Gastroesophageal sphincter (tissue), 4 donors: ENCODE measurements around the gene ENPEP. TPM values are rescaled to one million over a fixed set of nuclear protein-coding genes. Genes with fewer than 3 reads are reported as not detected.

ENCODE experiments used
- ATAC-seq: fragments of 150-250 bp; one replicate; pipeline ENCODE4 v1.9.1; 2016; ENCODE audit warnings: mild to moderate bottlenecking, moderate library complexity
- H3K27ac ChIP-seq, 4 donors: fragments of 200-600 bp; sonication (generic) in 3 of 4; 1 replicate in 3 of 4; 2 replicates in 1 of 4; pipeline ENCODE4 v1.5.1; 2016 to 2019
- H3K27me3 ChIP-seq: fragments of 200-600 bp; sonication (generic); one replicate; pipeline ENCODE4 v1.5.1; 2019
- H3K36me3 ChIP-seq, 2 donors: fragments of 200-600 bp; sonication (generic); one replicate each; pipeline ENCODE4 v1.5.1; 2019; ENCODE audit warnings: control low read depth in 1 of 2
- H3K4me1 ChIP-seq, 3 donors: fragments of 200-600 bp; sonication (generic); 1 replicate in 2 of 3; 2 replicates in 1 of 3; pipeline ENCODE4 v1.5.1; 2016 to 2019; ENCODE audit warnings: control low read depth in 2 of 3
- H3K4me3 ChIP-seq, 2 donors: fragments of 200-600 bp; sonication (generic); one replicate each; pipeline ENCODE4 v1.5.1; 2019; ENCODE audit warnings: mild to moderate bottlenecking in 1 of 2, moderate library complexity in 1 of 2
- H3K9me3 ChIP-seq, 3 donors: fragments of 200-600 bp; sonication (generic); one replicate each; pipeline ENCODE4 v1.5.1; 2017 to 2019; ENCODE audit warnings: control low read depth in 2 of 3
- CTCF ChIP-seq, 4 experiments: fragments of 200-600 bp in 2 of 4; fragments of 450-650 bp in 2 of 4; sonication (generic) in 1 of 4; IDR thresholded peaks; one replicate each; pipeline ENCODE4 v1.5.1; 2017 to 2019; ENCODE audit warnings: antibody characterized with exemption in 4 of 4, mild to moderate bottlenecking in 2 of 4, moderate library complexity in 2 of 4
- EP300 ChIP-seq: sonication (generic); formaldehyde crosslinking; IDR thresholded peaks from one replicate; pipeline ENCODE4 v1.6.1; 2017; ENCODE audit warnings: antibody characterized with exemption, mild to moderate bottlenecking
- POLR2A ChIP-seq, 2 donors: fragments of 450-650 bp; IDR thresholded peaks; one replicate each; pipeline ENCODE4 v1.6.1; 2017; ENCODE audit warnings: antibody characterized with exemption in 2 of 2, mild to moderate bottlenecking in 2 of 2, moderate library complexity in 1 of 2
- POLR2AphosphoS5 ChIP-seq: sonication (generic); formaldehyde crosslinking; IDR thresholded peaks from one replicate; pipeline ENCODE4 v1.6.1; 2017; ENCODE audit warnings: antibody characterized with exemption
- WGBS, 2 donors: methylation state at CpG; one replicate each; pipeline ENCODE4 v1.1.5; 2018; ENCODE audit warnings: low coverage in 1 of 2; 5-methylcytosine and 5-hydroxymethylcytosine counted together
- total RNA-seq, 4 donors: library from RNA; depleted of rRNA; stranded (reverse); fragments of >200 nt; gene quantifications; one replicate each; pipeline ENCODE4 v1.1.0, GENCODE V29; 2016

ENPEP gene
- total RNA-seq, 4 donors from 2014 or later = 2.9 to 7.0 (median 6.3) TPM

DNA sequence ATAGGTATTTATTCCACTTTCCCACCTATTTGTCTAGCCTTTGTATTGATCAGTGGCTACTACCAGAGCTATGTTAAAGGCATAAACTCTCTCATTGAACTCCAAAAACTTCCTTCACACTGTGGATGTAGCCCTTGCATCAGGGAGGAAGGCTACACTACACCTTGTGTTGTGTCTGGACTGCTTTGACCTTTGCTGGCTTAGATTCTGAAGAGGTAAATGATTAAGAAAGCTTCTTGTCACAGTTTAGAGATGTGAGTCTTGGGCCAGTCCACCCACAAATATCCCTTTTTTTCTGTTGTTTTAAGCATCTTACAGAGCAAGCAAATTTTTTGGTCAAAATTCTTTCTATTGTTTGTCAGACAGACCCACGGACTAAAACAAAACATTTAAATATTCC lies 1.9 kb downstream of the ENPEP start:
- Histone ChIP-seq H3K27me3 (peaks cover 14% of the 10 kb centered on the region), H3K36me3 (no peaks in the 10 kb centered on the region), H3K4me1 (no peaks in the 10 kb centered on the region), H3K27ac (peak overlapping the region in 2 of 4 donors; percentile 62 to 74), H3K4me3 (peak overlapping the region in 1 of 2 donors; percentile 50), H3K9me3 (no peaks in the 10 kb centered on the region)
- TF ChIP-seq EP300 (no peak), CTCF (IDR thresholded peaks at IDR 0.05) (no peak), POLR2A (IDR thresholded peaks at IDR 0.05) (no peak), POLR2AphosphoS5 (no peak)
- no peak for ATAC-seq
- 50 to 82% methylated on average over 1 of the region's 1 CpG for WGBS, 2 donors

DNA sequence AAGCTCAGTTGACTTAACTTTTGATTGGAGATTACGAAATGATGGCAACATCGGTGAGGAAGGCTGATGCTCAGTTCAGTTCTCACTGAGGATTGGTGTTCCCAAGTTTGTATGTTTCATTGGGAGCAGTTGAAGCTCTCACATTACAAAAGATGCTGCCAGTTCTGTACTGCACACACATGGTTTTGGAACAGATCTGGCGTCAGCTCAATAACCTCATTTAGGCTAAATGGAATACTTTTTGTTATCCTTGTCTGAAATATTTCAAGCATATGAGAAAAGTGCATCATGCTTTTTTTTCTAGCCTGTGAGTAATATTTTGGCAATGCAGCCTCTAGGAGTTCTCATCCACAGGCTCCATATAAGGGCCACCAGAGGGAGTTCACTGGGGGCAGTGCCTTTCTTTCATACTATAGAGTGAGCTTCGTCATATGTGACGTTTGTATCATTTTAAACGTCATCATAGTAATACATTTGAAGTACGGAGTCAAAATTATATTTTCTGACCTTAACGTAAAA lies 4.1 kb downstream of the ENPEP start:
- peaks cover 14% of the 10 kb centered on the region for H3K27me3 ChIP-seq
- no peaks in the 10 kb centered on the region for H3K36me3 ChIP-seq
- H3K4me3 ChIP-seq = no peak overlapping the region
- TF ChIP-seq EP300 (no peak), CTCF (IDR thresholded peaks at IDR 0.05) (no peak), POLR2AphosphoS5 (no peak), POLR2A (IDR thresholded peaks at IDR 0.05) (no peak)
- peak; percentile 55 for ATAC-seq
- WGBS, 2 donors = 36 to 44% methylated on average over 3 to 7 of the region's 8 CpGs
- no peaks in the 10 kb centered on the region for H3K9me3 ChIP-seq
- H3K4me1 ChIP-seq = no peaks in the 10 kb centered on the region
- H3K27ac ChIP-seq = peak overlapping the region in 3 of 4 donors; percentile 39 to 50 (median 49)

GRCh38 chr4:110480746-110481271 lies 4.9 kb downstream of the ENPEP start:
- Histone ChIP-seq H3K36me3 (no peaks in the 10 kb centered on the region), H3K27ac (peak overlapping the region in 3 of 4 donors; percentile 39 to 50 (median 49)), H3K4me3 (no peak overlapping the region), H3K9me3 (no peaks in the 10 kb centered on the region), H3K27me3 (peaks cover 12% of the 10 kb centered on the region), H3K4me1 (no peaks in the 10 kb centered on the region)
- ATAC-seq = no peak
- WGBS, 2 donors = 57 to 85% methylated on average over 6 of the region's 6 CpGs
- no peak for TF ChIP-seq EP300
- no peak for TF ChIP-seq CTCF (IDR thresholded peaks at IDR 0.05)
- TF ChIP-seq POLR2AphosphoS5 = no peak
- TF ChIP-seq POLR2A (IDR thresholded peaks at IDR 0.05) = no peak

DNA sequence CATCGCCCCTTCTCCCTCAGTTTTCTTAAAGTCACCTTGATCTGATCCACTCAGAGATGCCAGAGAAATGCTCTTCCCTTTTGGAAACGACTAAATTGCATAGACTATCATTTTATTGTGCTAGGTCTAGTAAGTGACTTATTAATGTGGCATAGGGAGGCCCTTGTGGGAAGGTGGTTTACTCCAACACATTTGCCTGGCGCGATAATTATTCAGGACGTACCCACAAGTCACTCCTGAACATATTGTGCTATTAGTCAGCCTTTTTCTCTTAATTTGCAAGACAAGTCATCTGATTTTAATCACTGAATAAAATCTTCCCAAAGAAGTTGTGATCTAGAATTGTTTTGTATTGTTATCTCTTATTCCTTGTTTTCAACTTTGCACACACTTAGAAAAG lies 7.6 kb downstream of the ENPEP start:
- Histone ChIP-seq H3K36me3 (no peaks in the 10 kb centered on the region), H3K27me3 (no peaks in the 10 kb centered on the region), H3K9me3 (no peaks in the 10 kb centered on the region), H3K27ac (no peak overlapping the region), H3K4me1 (no peaks in the 10 kb centered on the region), H3K4me3 (no peak overlapping the region)
- TF ChIP-seq POLR2A (IDR thresholded peaks at IDR 0.05) = no peak
- TF ChIP-seq EP300 = no peak
- no peak for ATAC-seq
- 73 to 89% methylated on average over 5 of the region's 5 CpGs for WGBS, 2 donors

GRCh38 chr4:110484029-110484428 lies 8.1 kb downstream of the ENPEP start:
- Histone ChIP-seq H3K36me3 (no peaks in the 10 kb centered on the region), H3K4me3 (no peak overlapping the region), H3K27ac (peak overlapping the region in 1 of 4 donors; percentile 15), H3K9me3 (no peaks in the 10 kb centered on the region), H3K4me1 (no peaks in the 10 kb centered on the region), H3K27me3 (no peaks in the 10 kb centered on the region)
- ATAC-seq = no peak
- 79 to 88% methylated on average over 2 of the region's 2 CpGs for WGBS, 2 donors
- TF ChIP-seq EP300 = no peak
- no peak for TF ChIP-seq CTCF (IDR thresholded peaks at IDR 0.05)
- TF ChIP-seq POLR2A (IDR thresholded peaks at IDR 0.05) = no peak
- no peak for TF ChIP-seq POLR2AphosphoS5
